SU-DHL-6 (cell line): Measurements from ENCODE around the gene CPZ.

Source experiments
- H2AFZ ChIP-seq: fragments of 200-600 bp; sonication (generic); 2 replicates; pipeline ENCODE4 v1.6.1; 2014; ENCODE audit warnings: low read depth, mild to moderate bottlenecking, moderate library complexity, mixed read lengths, antibody characterized with exemption, low read length; ENCODE audit not compliant: severe bottlenecking
- H3F3A ChIP-seq: fragments of 200-600 bp; shearing (Covaris generic); 2 replicates; pipeline ENCODE4 v1.6.0; 2016; ENCODE audit warnings: antibody characterized with exemption, mild to moderate bottlenecking; ENCODE audit not compliant: insufficient read depth
- H3K27ac ChIP-seq: fragments of 200-600 bp; sonication (generic); 2 replicates; pipeline ENCODE4 v1.5.1; 2016; ENCODE audit warnings: low read depth, mild to moderate bottlenecking, low read length, moderate library complexity, mixed read lengths
- H3K27me3 ChIP-seq: fragments of 200-600 bp; sonication (generic), shearing (Covaris generic); 2 replicates; pipeline ENCODE4 v1.6.0; 2014; ENCODE audit warnings: mild to moderate bottlenecking, low read length
- H3K36me3 ChIP-seq: fragments of 200-600 bp; sonication (generic); 2 replicates; pipeline ENCODE4 v1.6.1; 2014; ENCODE audit warnings: mild to moderate bottlenecking, low read length, mixed read lengths
- H3K4me2 ChIP-seq: fragments of 300-600, 200-600 bp; shearing (Covaris generic), sonication (generic); 2 replicates; pipeline ENCODE4 v1.6.0; 2014; ENCODE audit warnings: low read length, low read depth, mild to moderate bottlenecking; ENCODE audit not compliant: poor library complexity, severe bottlenecking
- H3K4me3 ChIP-seq: fragments of 200-600 bp; sonication (generic); 2 replicates; pipeline ENCODE4 v1.5.1; 2014; ENCODE audit warnings: antibody characterized with exemption, low read length, mild to moderate bottlenecking, mixed read lengths; ENCODE audit not compliant: insufficient read depth, poor library complexity, severe bottlenecking
- H3K79me2 ChIP-seq: fragments of 200-600 bp; sonication (generic); 2 replicates; pipeline ENCODE4 v1.6.1; 2014; ENCODE audit warnings: mild to moderate bottlenecking, low read length, moderate library complexity; ENCODE audit not compliant: insufficient read depth
- H3K9ac ChIP-seq: fragments of 200-600 bp; sonication (generic); 2 replicates; pipeline ENCODE4 v1.7.0; 2014; ENCODE audit warnings: mild to moderate bottlenecking, low read length
- H3K9me2 ChIP-seq: fragments of 200-600 bp; sonication (generic); replicated peaks from 2 replicates; pipeline ENCODE4 v1.6.1; 2014; ENCODE audit warnings: low read length; ENCODE audit not compliant: insufficient read depth
- H3K9me3 ChIP-seq: fragments of 200-600 bp; sonication (generic); 2 replicates; pipeline ENCODE4 v1.6.1; 2014; ENCODE audit warnings: low read length, mixed read lengths; ENCODE audit not compliant: insufficient read depth
- H4K20me1 ChIP-seq: fragments of 200-600 bp; sonication (generic); 2 replicates; pipeline ENCODE4 v1.6.1; 2014; ENCODE audit warnings: low read depth, mild to moderate bottlenecking, antibody characterized with exemption, low read length, moderate library complexity, mixed read lengths
- CTCF ChIP-seq: fragments of 200-600 bp; sonication (generic); IDR thresholded peaks from one replicate; pipeline ENCODE4 v1.5.1; 2017; ENCODE audit warnings: antibody characterized with exemption, mild to moderate bottlenecking, low read length, moderate library complexity; ENCODE audit not compliant: insufficient read depth, poor library complexity, severe bottlenecking
- EZH2phosphoT487 ChIP-seq: fragments of 200-600 bp; sonication (generic), shearing (Covaris generic); conservative IDR thresholded peaks from 2 replicates; pipeline ENCODE4 v1.6.1; 2018; ENCODE audit warnings: mild to moderate bottlenecking, antibody characterized with exemption, low read length, moderate library complexity, mixed read lengths

Gene CPZ

GRCh38 chr4:8586246-8586645 lies 6.3 kb upstream of the CPZ start:
- no peaks in the 10 kb centered on the region for H3K79me2 ChIP-seq
- no peak overlapping the region for H2AFZ ChIP-seq
- no peak for TF ChIP-seq EZH2phosphoT487
- TF ChIP-seq CTCF, result no peak
- no peak overlapping the region for H3K9ac ChIP-seq
- no peaks in the 10 kb centered on the region for H3K36me3 ChIP-seq
- no peaks in the 10 kb centered on the region for H3K27me3 ChIP-seq
- H4K20me1 ChIP-seq, result no peaks in the 10 kb centered on the region
- no peak overlapping the region for H3K4me2 ChIP-seq
- H3F3A ChIP-seq, result no peaks in the 10 kb centered on the region
- no peaks in the 10 kb centered on the region for H3K9me3 ChIP-seq
- no peak overlapping the region for H3K27ac ChIP-seq
- H3K9me2 ChIP-seq, result no peaks in the 10 kb centered on the region
- no peak overlapping the region for H3K4me3 ChIP-seq

- no peaks in the 10 kb centered on the region for H3K36me3 ChIP-seq
- TF ChIP-seq CTCF (peak; percentile 25), EZH2phosphoT487 (no peak)
- H3K27ac ChIP-seq, result no peak overlapping the region
- no peaks in the 10 kb centered on the region for H3K79me2 ChIP-seq
- H3F3A ChIP-seq, result no peaks in the 10 kb centered on the region
- no peaks in the 10 kb centered on the region for H3K9me3 ChIP-seq
- no peaks in the 10 kb centered on the region for H4K20me1 ChIP-seq
- H3K27me3 ChIP-seq, result no peaks in the 10 kb centered on the region
- no peaks in the 10 kb centered on the region for H3K9me2 ChIP-seq
- H2AFZ ChIP-seq, result no peak overlapping the region
- H3K4me3 ChIP-seq, result no peak overlapping the region
- no peak overlapping the region for H3K4me2 ChIP-seq
- no peak overlapping the region for H3K9ac ChIP-seq
These were observed 5.7 kb upstream of the CPZ start for GRCh38 chr4:8586671-8587468.

GRCh38 chr4:8587469-8588195 lies 4.9 kb upstream of the CPZ start:
- H3K79me2 ChIP-seq, result no peaks in the 10 kb centered on the region
- no peaks in the 10 kb centered on the region for H3F3A ChIP-seq
- H3K9ac ChIP-seq, result no peak overlapping the region
- H4K20me1 ChIP-seq, result no peaks in the 10 kb centered on the region
- TF ChIP-seq EZH2phosphoT487, result no peak
- TF ChIP-seq CTCF, result no peak
- no peaks in the 10 kb centered on the region for H3K27me3 ChIP-seq
- no peak overlapping the region for H2AFZ ChIP-seq
- no peak overlapping the region for H3K4me2 ChIP-seq
- H3K36me3 ChIP-seq, result no peaks in the 10 kb centered on the region
- no peak overlapping the region for H3K4me3 ChIP-seq
- no peaks in the 10 kb centered on the region for H3K9me2 ChIP-seq
- no peaks in the 10 kb centered on the region for H3K9me3 ChIP-seq
- H3K27ac ChIP-seq, result no peak overlapping the region
